Panc1 (cell line): ENCODE data around the gene ZBTB46. TPM values are rescaled to one million over a fixed set of nuclear protein-coding genes. Genes with fewer than 3 reads are reported as not detected.

ENCODE experiments used
- ATAC-seq: fragments of 200-7000 bp; cut with Tn5 transposase; 2 replicates; pipeline ENCODE4 v1.9.1; 2020; ENCODE audit warnings: mild to moderate bottlenecking, moderate library complexity
- BruUV-seq: library from RNA; stranded (reverse); fragments of 400-500 nt; replicated peaks from 2 replicates; lab custom pipeline; 2021; lab: Mats Ljungman, UMichigan
- CTCF ChIA-PET: fragments of 300-600 bp; sonication (Branson Sonifier 250); formaldehyde crosslinking; loops from one replicate; lab custom pipeline; 2022; ENCODE audit warnings: antibody characterized with exemption; lab: Charles Lee
- POLR2A ChIA-PET: fragments of 300-600 bp; sonication (Branson Sonifier 250); formaldehyde crosslinking; loops from one replicate; lab custom pipeline; 2022; ENCODE audit warnings: antibody characterized with exemption; lab: Charles Lee
- DNase-seq: peaks from one replicate; pipeline ENCODE4 v3.0.0-alpha.2; 2010; ENCODE audit warnings: low read depth, low spot score
- H3K27ac ChIP-seq: 2 replicates; pipeline ENCODE4 v1.5.1; 2011; ENCODE audit warnings: mild to moderate bottlenecking, low read length, inconsistent platforms
- H3K27me3 ChIP-seq: fragments of 200-500 bp; sonication (Bioruptor generic); 2 replicates; pipeline ENCODE4 v1.6.0; 2014; ENCODE audit warnings: low read length, inconsistent platforms; ENCODE audit not compliant: control insufficient read depth, insufficient read depth
- H3K36me3 ChIP-seq: fragments of 200-500 bp; sonication (Bioruptor generic); 2 replicates; pipeline ENCODE4 v1.5.1; 2014; ENCODE audit warnings: inconsistent platforms, mild to moderate bottlenecking, low read length, moderate library complexity; ENCODE audit not compliant: control insufficient read depth, insufficient read depth
- H3K4me1 ChIP-seq: 2 replicates; pipeline ENCODE4 v1.5.1; 2011; ENCODE audit warnings: inconsistent platforms, mild to moderate bottlenecking, low read length, moderate library complexity; ENCODE audit not compliant: control insufficient read depth, insufficient read depth
- H3K4me3 ChIP-seq, 2 experiments: 2 replicates each; pipeline ENCODE4 v1.5.1; 2011 to 2012; ENCODE audit warnings: low read depth in 2 of 2, low read length in 2 of 2, mild to moderate bottlenecking in 2 of 2, inconsistent platforms in 1 of 2, moderate library complexity in 1 of 2
- H3K9me3 ChIP-seq: fragments of 200-500 bp; sonication (Bioruptor generic); 2 replicates; pipeline ENCODE4 v1.5.1; 2014; ENCODE audit warnings: low read depth, mild to moderate bottlenecking, inconsistent platforms, low read length, moderate library complexity; ENCODE audit not compliant: control insufficient read depth, insufficient read depth
- CTCF ChIP-seq: fragments of 450-650 bp; IDR thresholded peaks from 2 replicates; pipeline ENCODE4 v1.5.1; 2017; ENCODE audit warnings: mild to moderate bottlenecking
- POLR2AphosphoS5 ChIP-seq: IDR thresholded peaks from 2 replicates; pipeline ENCODE4 v1.6.1; 2012; ENCODE audit warnings: mild to moderate bottlenecking, low read depth, low read length, moderate library complexity
- SIN3A ChIP-seq: IDR thresholded peaks from 2 replicates; pipeline ENCODE4 v1.6.1; 2012; ENCODE audit warnings: low read depth, mild to moderate bottlenecking, low read length, moderate library complexity, borderline replicate concordance; ENCODE audit not compliant: insufficient read depth
- TCF7L2 ChIP-seq: IDR thresholded peaks from 2 replicates; pipeline ENCODE4 v1.6.1; 2011; ENCODE audit warnings: mild to moderate bottlenecking, low read depth, low read length, inconsistent platforms
- in situ Hi-C: cut with HindIII; loops from 2 replicates; pipeline ENCODE4 v1.10.0; 2016; ENCODE audit warnings: low sequenced_read_pairs, low pct_unique_long_range_greater_than_20kb
- intact Hi-C: fragments of 100-400 bp; cut with micrococcal nuclease; formaldehyde crosslinking; loops from one replicate; pipeline ENCODE4 v1.10.0; 2022; ENCODE audit not compliant: unreplicated experiment
- total RNA-seq: library from RNA; stranded (reverse); gene quantifications from one replicate; pipeline ENCODE4 v1.2.1, GENCODE V29; 2021; ENCODE audit not compliant: unreplicated experiment
- TF ChIP-seq, protein P1 (sequence below), 2 experiments: IDR thresholded peaks; 2 replicates each; pipeline ENCODE4 v1.6.1; 2011 to 2012; ENCODE audit warnings: low read depth in 2 of 2, control low read depth in 1 of 2, low read length in 1 of 2, mild to moderate bottlenecking in 1 of 2, moderate library complexity in 1 of 2; ENCODE audit not compliant: insufficient read depth in 1 of 2

Gene ZBTB46
- total RNA-seq, 1 experiment from 2014 or later: 15.2 TPM

- Histone ChIP-seq H3K27me3 (no peaks in the 10 kb centered on the region), H3K36me3 (no peaks in the 10 kb centered on the region), H3K9me3 (no peaks in the 10 kb centered on the region), H3K27ac (no peak overlapping the region), H3K4me3 (no peak overlapping the region), H3K4me1 (no peaks in the 10 kb centered on the region; the same call in 1 of the 2 replicates)
- POLR2A ChIA-PET: interaction anchor here (0.6 to 0.7 kb wide), 2 partner anchors 88 to 216 kb away, joined by 3 to 10 read pairs; no protein-coding TSS in a partner anchor
- TF ChIP-seq TCF7L2 (no peak), CTCF (no peak), SIN3A (no peak), POLR2AphosphoS5 (no peak)
- TF ChIP-seq, protein P1, sequence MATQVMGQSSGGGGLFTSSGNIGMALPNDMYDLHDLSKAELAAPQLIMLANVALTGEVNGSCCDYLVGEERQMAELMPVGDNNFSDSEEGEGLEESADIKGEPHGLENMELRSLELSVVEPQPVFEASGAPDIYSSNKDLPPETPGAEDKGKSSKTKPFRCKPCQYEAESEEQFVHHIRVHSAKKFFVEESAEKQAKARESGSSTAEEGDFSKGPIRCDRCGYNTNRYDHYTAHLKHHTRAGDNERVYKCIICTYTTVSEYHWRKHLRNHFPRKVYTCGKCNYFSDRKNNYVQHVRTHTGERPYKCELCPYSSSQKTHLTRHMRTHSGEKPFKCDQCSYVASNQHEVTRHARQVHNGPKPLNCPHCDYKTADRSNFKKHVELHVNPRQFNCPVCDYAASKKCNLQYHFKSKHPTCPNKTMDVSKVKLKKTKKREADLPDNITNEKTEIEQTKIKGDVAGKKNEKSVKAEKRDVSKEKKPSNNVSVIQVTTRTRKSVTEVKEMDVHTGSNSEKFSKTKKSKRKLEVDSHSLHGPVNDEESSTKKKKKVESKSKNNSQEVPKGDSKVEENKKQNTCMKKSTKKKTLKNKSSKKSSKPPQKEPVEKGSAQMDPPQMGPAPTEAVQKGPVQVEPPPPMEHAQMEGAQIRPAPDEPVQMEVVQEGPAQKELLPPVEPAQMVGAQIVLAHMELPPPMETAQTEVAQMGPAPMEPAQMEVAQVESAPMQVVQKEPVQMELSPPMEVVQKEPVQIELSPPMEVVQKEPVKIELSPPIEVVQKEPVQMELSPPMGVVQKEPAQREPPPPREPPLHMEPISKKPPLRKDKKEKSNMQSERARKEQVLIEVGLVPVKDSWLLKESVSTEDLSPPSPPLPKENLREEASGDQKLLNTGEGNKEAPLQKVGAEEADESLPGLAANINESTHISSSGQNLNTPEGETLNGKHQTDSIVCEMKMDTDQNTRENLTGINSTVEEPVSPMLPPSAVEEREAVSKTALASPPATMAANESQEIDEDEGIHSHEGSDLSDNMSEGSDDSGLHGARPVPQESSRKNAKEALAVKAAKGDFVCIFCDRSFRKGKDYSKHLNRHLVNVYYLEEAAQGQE (IDR thresholded peaks at IDR 0.05; ENCODE audit: insufficient read depth in 1 of 2, low read depth in 2 of 2, low read length in 1 of 2): no peak
- CTCF ChIA-PET: no interaction called here
- no TSS peak for BruUV-seq
- intact Hi-C loops: no loop called here
- in situ Hi-C loops: no loop called here
- ATAC-seq (no peak), DNase-seq (no peak)
Observed at GRCh38 chr20:63782521-63782971, 48.5 kb downstream of the ZBTB46 start.

- DNase-seq (no peak), ATAC-seq (no peak)
- Histone ChIP-seq H3K27ac (no peak overlapping the region), H3K27me3 (no peaks in the 10 kb centered on the region), H3K36me3 (no peaks in the 10 kb centered on the region), H3K4me1 (no peaks in the 10 kb centered on the region; the same call in 1 of the 2 replicates), H3K9me3 (no peaks in the 10 kb centered on the region), H3K4me3 (no peak overlapping the region)
- TF ChIP-seq TCF7L2 (no peak), SIN3A (no peak), POLR2AphosphoS5 (no peak)
- TF ChIP-seq, protein P1 (IDR thresholded peaks at IDR 0.05; ENCODE audit: insufficient read depth in 1 of 2, low read depth in 2 of 2, low read length in 1 of 2): no peak
- POLR2A ChIA-PET: interaction anchor here (0.7 kb wide), 1 partner anchor 216 kb away, joined by 3 read pairs; no protein-coding TSS in a partner anchor
- CTCF ChIA-PET: interaction anchor here (0.6 kb wide), 1 partner anchor 338 kb away, joined by 6 read pairs; no protein-coding TSS in a partner anchor
- intact Hi-C loops (no loop called here), in situ Hi-C loops (no loop called here)
- no TSS peak for BruUV-seq
Observed at GRCh38 chr20:63782051-63782471, 49.0 kb downstream of the ZBTB46 start.
